HEK293T (cell line): ENCODE results near the gene LRPAP1.

Experiments used
- CTCF ChIA-PET: fragments of 350-600 bp; formaldehyde crosslinking; extraction: SDS; loops from one replicate; lab custom pipeline; 2021; ENCODE audit warnings: antibody characterized with exemption, inconsistent platforms; lab: Yijun Ruan, JAX
- POLR2A ChIA-PET: fragments of 350-600 bp; formaldehyde crosslinking; extraction: SDS; loops from one replicate; lab custom pipeline; 2020; ENCODE audit warnings: antibody characterized with exemption, inconsistent platforms; lab: Yijun Ruan, JAX
- DNase-seq: peaks from one replicate; pipeline ENCODE4 v3.0.0; 2012; ENCODE audit warnings: mixed read lengths; ENCODE audit errors: extremely low spot score
- ARNT ChIP-seq: fragments of 450-650 bp; IDR thresholded peaks from 2 replicates; pipeline ENCODE4 v1.6.1; 2017; ENCODE audit warnings: mild to moderate bottlenecking
- BHLHE40 ChIP-seq: fragments of 450-650 bp; IDR thresholded peaks from 2 replicates; pipeline ENCODE4 v1.6.1; 2016; ENCODE audit warnings: mild to moderate bottlenecking, moderate library complexity, borderline replicate concordance
- CTBP1 ChIP-seq: fragments of 450-650 bp; IDR thresholded peaks from 2 replicates; pipeline ENCODE4 v1.6.1; 2016; ENCODE audit warnings: borderline replicate concordance
- ELF4 ChIP-seq: fragments of 450-650 bp; IDR thresholded peaks from 2 replicates; pipeline ENCODE4 v1.6.1; 2017; ENCODE audit warnings: antibody characterized with exemption
- FOXA1 ChIP-seq: fragments of 450-650 bp; IDR thresholded peaks from 2 replicates; pipeline ENCODE4 v1.6.1; 2016; ENCODE audit warnings: mild to moderate bottlenecking
- FOXK2 ChIP-seq: fragments of 450-650 bp; IDR thresholded peaks from 2 replicates; pipeline ENCODE4 v1.6.1; 2016; ENCODE audit warnings: mild to moderate bottlenecking
- FOXM1 ChIP-seq: fragments of 450-650 bp; IDR thresholded peaks from 2 replicates; pipeline ENCODE4 v1.6.1; 2017; ENCODE audit warnings: mild to moderate bottlenecking, borderline replicate concordance
- HDGF ChIP-seq: fragments of 450-650 bp; IDR thresholded peaks from 2 replicates; pipeline ENCODE4 v1.6.1; 2017; ENCODE audit warnings: antibody characterized with exemption, borderline replicate concordance
- L3MBTL2 ChIP-seq: fragments of 450-650 bp; conservative IDR thresholded peaks from 2 replicates; pipeline ENCODE4 v1.6.1; 2016; ENCODE audit warnings: mild to moderate bottlenecking
- LEF1 ChIP-seq: fragments of 450-650 bp; IDR thresholded peaks from 2 replicates; pipeline ENCODE4 v1.6.1; 2017; ENCODE audit warnings: mild to moderate bottlenecking, borderline replicate concordance
- NFRKB ChIP-seq: fragments of 450-650 bp; IDR thresholded peaks from 2 replicates; pipeline ENCODE4 v1.6.1; 2016; ENCODE audit warnings: mild to moderate bottlenecking, moderate library complexity
- PKNOX1 ChIP-seq: fragments of 450-650 bp; IDR thresholded peaks from 2 replicates; pipeline ENCODE4 v1.6.1; 2016
- SP1 ChIP-seq: fragments of 450-650 bp; IDR thresholded peaks from 2 replicates; pipeline ENCODE4 v1.6.1; 2017
- SUZ12 ChIP-seq: fragments of 450-650 bp; IDR thresholded peaks from 2 replicates; pipeline ENCODE4 v1.6.1; 2016; ENCODE audit warnings: mild to moderate bottlenecking
- TARDBP ChIP-seq: fragments of 450-650 bp; IDR thresholded peaks from 2 replicates; pipeline ENCODE4 v1.6.1; 2016
- ZNF384 ChIP-seq: fragments of 450-650 bp; IDR thresholded peaks from 2 replicates; pipeline ENCODE4 v1.6.1; 2016

The LRPAP1 gene

GRCh38 chr4:3475041-3475712 lies 57.0 kb downstream of the LRPAP1 start:
- CTCF ChIA-PET = no interaction called here
- POLR2A ChIA-PET = no interaction called here
- TF ChIP-seq FOXA1 (no peak), LEF1 (no peak), HDGF (no peak), TARDBP (no peak), PKNOX1 (no peak), FOXM1 (no peak), BHLHE40 (no peak), CTBP1 (no peak), SUZ12 (no peak), L3MBTL2 (no peak), ARNT (no peak), SP1 (no peak), FOXK2 (no peak), ELF4 (no peak)
- DNase-seq = no peak

GRCh38 chr4:3473996-3474765 lies 58.0 kb downstream of the LRPAP1 start:
- TF ChIP-seq TARDBP (no peak), FOXA1 (no peak), BHLHE40 (no peak), CTBP1 (no peak), SUZ12 (no peak), FOXM1 (no peak), LEF1 (no peak)
- CTCF ChIA-PET = no interaction called here

GRCh38 chr4:3473181-3473950 lies 58.9 kb downstream of the LRPAP1 start:
- CTCF ChIA-PET = no interaction called here
- POLR2A ChIA-PET = no interaction called here
- TF ChIP-seq SUZ12 (no peak), BHLHE40 (no peak), CTBP1 (no peak), FOXA1 (no peak), ARNT (no peak), ELF4 (no peak)
- no peak for DNase-seq

More at GRCh38 chr4:3473996-3474765, 58.0 kb downstream of the LRPAP1 start:
- POLR2A ChIA-PET = no interaction called here
- DNase-seq = no peak

- DNase-seq = no peak
- POLR2A ChIA-PET = no interaction called here
- TF ChIP-seq ARNT = no peak
- no peak for TF ChIP-seq ZNF384
- TF ChIP-seq L3MBTL2 = no peak
- TF ChIP-seq LEF1 = no peak
- TF ChIP-seq CTBP1 = no peak
- TF ChIP-seq SP1 = no peak
- no peak for TF ChIP-seq FOXK2
- TF ChIP-seq NFRKB = no peak
- no peak for TF ChIP-seq HDGF
- CTCF ChIA-PET = interaction anchor here (2.5 kb wide), 1 partner anchor 8 kb away, joined by 13 read pairs; no protein-coding TSS in a partner anchor
Observed at GRCh38 chr4:3472411-3473141, 59.6 kb downstream of the LRPAP1 start.

- TF ChIP-seq L3MBTL2 (no peak), CTBP1 (no peak), NFRKB (no peak), BHLHE40 (no peak), FOXM1 (no peak), ARNT (no peak), ELF4 (no peak), FOXK2 (no peak), LEF1 (no peak), TARDBP (no peak), FOXA1 (no peak)
- DNase-seq = no peak
- CTCF ChIA-PET = interaction anchor here (2.5 kb wide), 1 partner anchor 9 kb away, joined by 13 read pairs; no protein-coding TSS in a partner anchor
- POLR2A ChIA-PET = no interaction called here
Observed at GRCh38 chr4:3471886-3472285, 60.3 kb downstream of the LRPAP1 start.

- no peak for DNase-seq
- CTCF ChIA-PET = interaction anchor here (2.5 kb wide), 1 partner anchor 9 kb away, joined by 13 read pairs; no protein-coding TSS in a partner anchor
- POLR2A ChIA-PET = no interaction called here
- TF ChIP-seq NFRKB (no peak), PKNOX1 (no peak), FOXM1 (no peak), HDGF (no peak), LEF1 (no peak), SP1 (no peak), ZNF384 (no peak), CTBP1 (no peak), SUZ12 (no peak), L3MBTL2 (no peak), FOXK2 (no peak), FOXA1 (no peak), TARDBP (no peak), ARNT (no peak), ELF4 (no peak), BHLHE40 (no peak)
Observed at GRCh38 chr4:3471098-3471760, 61.0 kb downstream of the LRPAP1 start.
